SK-N-SH treated with all-trans-retinoic acid at 6 μM for 48 hours (cell line): ENCODE data around the gene MYL9.

Source experiments
- ATAC-seq: fragments of 200-7000 bp; cut with Tn5 transposase; 3 replicates; pipeline ENCODE4 v1.9.1; 2020; ENCODE audit warnings: mild to moderate bottlenecking, moderate library complexity
- ARNTL ChIP-seq: fragments of 450-650 bp; formaldehyde crosslinking; IDR thresholded peaks from 2 replicates; pipeline ENCODE4 v1.5.0; 2020; ENCODE audit warnings: low read depth, mild to moderate bottlenecking, moderate library complexity, borderline replicate concordance
- BACH2 ChIP-seq: fragments of 250-450 bp; sonication (Bioruptor Pico); IDR thresholded peaks from 2 replicates; pipeline ENCODE4 v1.9.0; 2021; ENCODE audit warnings: mild to moderate bottlenecking, borderline replicate concordance
- CSDC2 ChIP-seq: fragments of 250-450 bp; sonication (Bioruptor Pico); IDR thresholded peaks from 2 replicates; pipeline ENCODE4 v1.5.0; 2020; ENCODE audit warnings: mild to moderate bottlenecking, moderate library complexity
- ESRRG ChIP-seq: fragments of 250-450 bp; sonication (Bioruptor Pico); IDR thresholded peaks from 2 replicates; pipeline ENCODE4 v1.6.1; 2021; ENCODE audit warnings: mild to moderate bottlenecking
- GLIS3 ChIP-seq: fragments of 250-450 bp; sonication (Bioruptor Pico); IDR thresholded peaks from 2 replicates; pipeline ENCODE4 v1.5.0; 2020; ENCODE audit warnings: mild to moderate bottlenecking, moderate library complexity
- ISL1 ChIP-seq: fragments of 250-450 bp; sonication (Bioruptor Pico); IDR thresholded peaks from 2 replicates; pipeline ENCODE4 v2.1.2; 2022; ENCODE audit warnings: mild to moderate bottlenecking, moderate library complexity
- OSR1 ChIP-seq: fragments of 250-450 bp; sonication (Bioruptor Pico); IDR thresholded peaks from 2 replicates; pipeline ENCODE4 v1.8.0; 2022; ENCODE audit warnings: moderate library complexity, mild to moderate bottlenecking, inconsistent platforms
- PPARA ChIP-seq: fragments of 250-450 bp; sonication (Bioruptor Pico); IDR thresholded peaks from 2 replicates; pipeline ENCODE4 v1.5.0; 2020; ENCODE audit warnings: mild to moderate bottlenecking, borderline replicate concordance
- RARB ChIP-seq: fragments of 250-450 bp; sonication (Bioruptor Pico); IDR thresholded peaks from 2 replicates; pipeline ENCODE4 v1.8.0; 2021; ENCODE audit warnings: mild to moderate bottlenecking, moderate library complexity
- SNAI2 ChIP-seq: fragments of 250-450 bp; sonication (Bioruptor Pico); IDR thresholded peaks from 2 replicates; pipeline ENCODE4 v1.5.0; 2020; ENCODE audit warnings: mild to moderate bottlenecking, moderate library complexity
- TCF4 ChIP-seq: fragments of 250-450 bp; sonication (Bioruptor Pico); IDR thresholded peaks from 2 replicates; pipeline ENCODE4 v1.8.0; 2021; ENCODE audit warnings: mild to moderate bottlenecking, moderate library complexity, borderline replicate concordance
- TOX ChIP-seq: fragments of 250-450 bp; sonication (Bioruptor Pico); IDR thresholded peaks from 2 replicates; pipeline ENCODE4 v1.8.0; 2021; ENCODE audit warnings: mild to moderate bottlenecking, moderate library complexity, borderline replicate concordance
- ZC3H10 ChIP-seq: fragments of 250-450 bp; sonication (Bioruptor Pico); IDR thresholded peaks from 2 replicates; pipeline ENCODE4 v1.5.1; 2021; ENCODE audit warnings: mild to moderate bottlenecking, moderate library complexity
- ZFP30 ChIP-seq: fragments of 450-650 bp; formaldehyde crosslinking; IDR thresholded peaks from 2 replicates; pipeline ENCODE4 v1.5.0; 2022; ENCODE audit warnings: mild to moderate bottlenecking, moderate library complexity
- ZNF565 ChIP-seq: fragments of 450-650 bp; formaldehyde crosslinking; conservative IDR thresholded peaks from 2 replicates; pipeline ENCODE4 v1.5.0; 2020; ENCODE audit warnings: low read depth, mild to moderate bottlenecking, moderate library complexity
- ZNF70 ChIP-seq: fragments of 450-650 bp; formaldehyde crosslinking; IDR thresholded peaks from 2 replicates; pipeline ENCODE4 v1.5.0; 2020; ENCODE audit warnings: mild to moderate bottlenecking, moderate library complexity
- ZNF8 ChIP-seq: fragments of 450-650 bp; formaldehyde crosslinking; IDR thresholded peaks from 2 replicates; pipeline ENCODE4 v1.5.0; 2020; ENCODE audit warnings: mild to moderate bottlenecking, moderate library complexity
- TF ChIP-seq, protein P1 (sequence below): fragments of 250-450 bp; sonication (Bioruptor Pico); IDR thresholded peaks from 2 replicates; pipeline ENCODE4 v1.8.0; 2021; ENCODE audit warnings: low read depth, mild to moderate bottlenecking, moderate library complexity, borderline replicate concordance
- TF ChIP-seq, protein P2 (sequence below): fragments of 250-450 bp; sonication (Bioruptor Pico); IDR thresholded peaks from 2 replicates; pipeline ENCODE4 v1.8.0; 2020; ENCODE audit warnings: mild to moderate bottlenecking, moderate library complexity, borderline replicate concordance
- TF ChIP-seq, protein P3 (sequence below): fragments of 250-450 bp; sonication (Bioruptor Pico); IDR thresholded peaks from 2 replicates; pipeline ENCODE4 v1.5.0; 2020; ENCODE audit warnings: mild to moderate bottlenecking, moderate library complexity
- TF ChIP-seq, protein P4 (sequence below): fragments of 250-450 bp; sonication (Bioruptor Pico); IDR thresholded peaks from 2 replicates; pipeline ENCODE4 v1.5.1; 2020; ENCODE audit warnings: low read depth, mild to moderate bottlenecking, moderate library complexity
- TF ChIP-seq, protein P5 (sequence below): fragments of 250-450 bp; sonication (Bioruptor Pico); IDR thresholded peaks from 2 replicates; pipeline ENCODE4 v1.5.1; 2021; ENCODE audit warnings: mild to moderate bottlenecking, moderate library complexity

Gene MYL9

DNA sequence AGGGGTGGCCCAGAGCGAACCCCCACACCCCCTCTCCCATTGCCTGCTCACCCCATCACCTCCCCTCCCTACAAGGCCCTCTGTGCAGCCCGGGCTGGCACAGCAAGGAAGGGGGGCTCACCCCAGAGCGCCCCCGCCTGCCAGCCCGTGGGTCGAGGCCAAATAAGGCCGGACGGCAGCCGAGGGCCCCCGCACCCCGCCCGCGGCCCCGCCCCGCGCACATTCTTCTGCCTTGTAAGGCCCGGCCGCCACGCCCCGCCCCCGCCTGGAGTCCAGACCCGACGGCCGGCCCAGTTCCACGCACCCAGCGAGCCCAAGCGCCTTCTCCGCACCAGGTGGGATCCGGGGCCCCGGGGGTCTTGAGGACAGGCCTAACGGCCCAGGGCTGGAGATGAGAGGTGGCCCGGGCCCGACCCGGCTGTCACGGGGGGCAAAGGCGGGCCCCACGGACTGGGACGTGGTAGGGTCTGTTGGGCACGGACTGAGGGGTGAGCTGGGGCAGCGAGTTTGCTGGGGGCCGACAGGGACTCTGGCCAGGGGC lies at the start of gene MYL9:
Gene MYL9 (plus strand): TSS at position 293 of the 541 bp plus-strand sequence. CDS start 3,366 bp downstream, outside the sequence.
- ATAC-seq: no peak
- TF ChIP-seq ARNTL (CRISPR knock-in tag) (no peak), RARB (CRISPR knock-in tag) (no peak), SNAI2 (CRISPR knock-in tag) (no peak), GLIS3 (CRISPR knock-in tag) (no peak), TOX (CRISPR knock-in tag) (no peak), ESRRG (CRISPR knock-in tag) (no peak), BACH2 (CRISPR knock-in tag) (no peak), ZC3H10 (no peak), CSDC2 (no peak), ISL1 (CRISPR knock-in tag) (no peak), ZNF565 (CRISPR knock-in tag) (no peak), ZNF70 (CRISPR knock-in tag) (no peak), PPARA (no peak), ZNF8 (CRISPR knock-in tag) (no peak), OSR1 (no peak), TCF4 (CRISPR knock-in tag) (no peak)
- TF ChIP-seq, protein P1, sequence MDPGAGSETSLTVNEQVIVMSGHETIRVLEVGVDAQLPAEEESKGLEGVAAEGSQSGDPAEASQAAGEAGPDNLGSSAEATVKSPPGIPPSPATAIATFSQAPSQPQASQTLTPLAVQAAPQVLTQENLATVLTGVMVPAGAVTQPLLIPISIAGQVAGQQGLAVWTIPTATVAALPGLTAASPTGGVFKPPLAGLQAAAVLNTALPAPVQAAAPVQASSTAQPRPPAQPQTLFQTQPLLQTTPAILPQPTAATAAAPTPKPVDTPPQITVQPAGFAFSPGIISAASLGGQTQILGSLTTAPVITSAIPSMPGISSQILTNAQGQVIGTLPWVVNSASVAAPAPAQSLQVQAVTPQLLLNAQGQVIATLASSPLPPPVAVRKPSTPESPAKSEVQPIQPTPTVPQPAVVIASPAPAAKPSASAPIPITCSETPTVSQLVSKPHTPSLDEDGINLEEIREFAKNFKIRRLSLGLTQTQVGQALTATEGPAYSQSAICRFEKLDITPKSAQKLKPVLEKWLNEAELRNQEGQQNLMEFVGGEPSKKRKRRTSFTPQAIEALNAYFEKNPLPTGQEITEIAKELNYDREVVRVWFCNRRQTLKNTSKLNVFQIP (CRISPR knock-in tag): no peak
- TF ChIP-seq, protein P2, sequence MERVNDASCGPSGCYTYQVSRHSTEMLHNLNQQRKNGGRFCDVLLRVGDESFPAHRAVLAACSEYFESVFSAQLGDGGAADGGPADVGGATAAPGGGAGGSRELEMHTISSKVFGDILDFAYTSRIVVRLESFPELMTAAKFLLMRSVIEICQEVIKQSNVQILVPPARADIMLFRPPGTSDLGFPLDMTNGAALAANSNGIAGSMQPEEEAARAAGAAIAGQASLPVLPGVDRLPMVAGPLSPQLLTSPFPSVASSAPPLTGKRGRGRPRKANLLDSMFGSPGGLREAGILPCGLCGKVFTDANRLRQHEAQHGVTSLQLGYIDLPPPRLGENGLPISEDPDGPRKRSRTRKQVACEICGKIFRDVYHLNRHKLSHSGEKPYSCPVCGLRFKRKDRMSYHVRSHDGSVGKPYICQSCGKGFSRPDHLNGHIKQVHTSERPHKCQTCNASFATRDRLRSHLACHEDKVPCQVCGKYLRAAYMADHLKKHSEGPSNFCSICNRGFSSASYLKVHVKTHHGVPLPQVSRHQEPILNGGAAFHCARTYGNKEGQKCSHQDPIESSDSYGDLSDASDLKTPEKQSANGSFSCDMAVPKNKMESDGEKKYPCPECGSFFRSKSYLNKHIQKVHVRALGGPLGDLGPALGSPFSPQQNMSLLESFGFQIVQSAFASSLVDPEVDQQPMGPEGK (CRISPR knock-in tag): no peak
- TF ChIP-seq, protein P3, sequence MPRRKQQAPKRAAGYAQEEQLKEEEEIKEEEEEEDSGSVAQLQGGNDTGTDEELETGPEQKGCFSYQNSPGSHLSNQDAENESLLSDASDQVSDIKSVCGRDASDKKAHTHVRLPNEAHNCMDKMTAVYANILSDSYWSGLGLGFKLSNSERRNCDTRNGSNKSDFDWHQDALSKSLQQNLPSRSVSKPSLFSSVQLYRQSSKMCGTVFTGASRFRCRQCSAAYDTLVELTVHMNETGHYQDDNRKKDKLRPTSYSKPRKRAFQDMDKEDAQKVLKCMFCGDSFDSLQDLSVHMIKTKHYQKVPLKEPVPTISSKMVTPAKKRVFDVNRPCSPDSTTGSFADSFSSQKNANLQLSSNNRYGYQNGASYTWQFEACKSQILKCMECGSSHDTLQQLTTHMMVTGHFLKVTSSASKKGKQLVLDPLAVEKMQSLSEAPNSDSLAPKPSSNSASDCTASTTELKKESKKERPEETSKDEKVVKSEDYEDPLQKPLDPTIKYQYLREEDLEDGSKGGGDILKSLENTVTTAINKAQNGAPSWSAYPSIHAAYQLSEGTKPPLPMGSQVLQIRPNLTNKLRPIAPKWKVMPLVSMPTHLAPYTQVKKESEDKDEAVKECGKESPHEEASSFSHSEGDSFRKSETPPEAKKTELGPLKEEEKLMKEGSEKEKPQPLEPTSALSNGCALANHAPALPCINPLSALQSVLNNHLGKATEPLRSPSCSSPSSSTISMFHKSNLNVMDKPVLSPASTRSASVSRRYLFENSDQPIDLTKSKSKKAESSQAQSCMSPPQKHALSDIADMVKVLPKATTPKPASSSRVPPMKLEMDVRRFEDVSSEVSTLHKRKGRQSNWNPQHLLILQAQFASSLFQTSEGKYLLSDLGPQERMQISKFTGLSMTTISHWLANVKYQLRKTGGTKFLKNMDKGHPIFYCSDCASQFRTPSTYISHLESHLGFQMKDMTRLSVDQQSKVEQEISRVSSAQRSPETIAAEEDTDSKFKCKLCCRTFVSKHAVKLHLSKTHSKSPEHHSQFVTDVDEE (CRISPR knock-in tag): no peak
- TF ChIP-seq, protein P4, sequence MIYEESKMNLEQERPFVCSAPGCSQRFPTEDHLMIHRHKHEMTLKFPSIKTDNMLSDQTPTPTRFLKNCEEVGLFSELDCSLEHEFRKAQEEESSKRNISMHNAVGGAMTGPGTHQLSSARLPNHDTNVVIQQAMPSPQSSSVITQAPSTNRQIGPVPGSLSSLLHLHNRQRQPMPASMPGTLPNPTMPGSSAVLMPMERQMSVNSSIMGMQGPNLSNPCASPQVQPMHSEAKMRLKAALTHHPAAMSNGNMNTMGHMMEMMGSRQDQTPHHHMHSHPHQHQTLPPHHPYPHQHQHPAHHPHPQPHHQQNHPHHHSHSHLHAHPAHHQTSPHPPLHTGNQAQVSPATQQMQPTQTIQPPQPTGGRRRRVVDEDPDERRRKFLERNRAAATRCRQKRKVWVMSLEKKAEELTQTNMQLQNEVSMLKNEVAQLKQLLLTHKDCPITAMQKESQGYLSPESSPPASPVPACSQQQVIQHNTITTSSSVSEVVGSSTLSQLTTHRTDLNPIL (CRISPR knock-in tag): no peak

DNA sequence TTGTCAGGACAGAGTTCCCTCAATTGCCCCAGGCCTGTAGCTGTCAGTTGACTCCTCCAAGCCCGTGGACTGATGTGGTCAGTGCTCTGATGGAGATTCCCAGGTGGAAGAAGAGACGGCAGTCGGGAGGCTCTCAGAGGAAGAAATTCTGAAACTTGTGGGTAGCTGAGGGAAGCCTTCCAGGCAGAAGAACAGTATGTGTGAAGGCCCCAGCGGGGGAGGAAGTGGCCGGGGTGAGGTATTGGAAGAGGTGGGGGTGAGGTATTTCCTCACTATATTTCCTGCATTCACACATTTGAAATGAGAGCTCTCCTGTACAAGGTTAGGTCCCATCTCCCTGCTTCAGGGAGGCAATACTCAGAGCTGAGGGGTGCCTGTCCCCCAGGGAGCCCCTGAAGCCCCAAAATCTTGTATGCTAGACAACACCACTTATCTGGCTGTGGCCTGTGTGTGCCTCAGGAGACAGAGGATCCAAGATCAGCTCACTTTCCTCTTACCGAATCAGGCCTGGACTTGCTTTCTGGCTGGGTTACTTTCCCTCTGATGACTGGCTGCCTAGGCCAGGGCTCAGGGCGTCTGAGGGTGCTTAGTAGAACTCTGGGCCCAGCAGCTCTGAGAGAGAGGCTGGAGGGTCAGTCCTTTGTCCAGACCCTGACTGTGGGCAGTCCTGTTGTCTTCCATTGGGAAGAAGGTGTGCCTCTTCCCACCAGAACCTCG lies 49.3 kb upstream of the MYL9 start:
- no peak for TF ChIP-seq SNAI2 (CRISPR knock-in tag)
- no peak for TF ChIP-seq TOX (CRISPR knock-in tag)
- TF ChIP-seq ESRRG (CRISPR knock-in tag): no peak
- TF ChIP-seq CSDC2: no peak
- no peak for TF ChIP-seq PPARA
- TF ChIP-seq TCF4 (CRISPR knock-in tag): no peak
- TF ChIP-seq, protein P5, sequence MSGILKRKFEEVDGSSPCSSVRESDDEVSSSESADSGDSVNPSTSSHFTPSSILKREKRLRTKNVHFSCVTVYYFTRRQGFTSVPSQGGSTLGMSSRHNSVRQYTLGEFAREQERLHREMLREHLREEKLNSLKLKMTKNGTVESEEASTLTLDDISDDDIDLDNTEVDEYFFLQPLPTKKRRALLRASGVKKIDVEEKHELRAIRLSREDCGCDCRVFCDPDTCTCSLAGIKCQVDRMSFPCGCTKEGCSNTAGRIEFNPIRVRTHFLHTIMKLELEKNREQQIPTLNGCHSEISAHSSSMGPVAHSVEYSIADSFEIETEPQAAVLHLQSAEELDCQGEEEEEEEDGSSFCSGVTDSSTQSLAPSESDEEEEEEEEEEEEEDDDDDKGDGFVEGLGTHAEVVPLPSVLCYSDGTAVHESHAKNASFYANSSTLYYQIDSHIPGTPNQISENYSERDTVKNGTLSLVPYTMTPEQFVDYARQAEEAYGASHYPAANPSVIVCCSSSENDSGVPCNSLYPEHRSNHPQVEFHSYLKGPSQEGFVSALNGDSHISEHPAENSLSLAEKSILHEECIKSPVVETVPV: no peak
- no peak for TF ChIP-seq ISL1 (CRISPR knock-in tag)
- no peak for TF ChIP-seq RARB (CRISPR knock-in tag)
- TF ChIP-seq BACH2 (CRISPR knock-in tag): no peak
- no peak for TF ChIP-seq GLIS3 (CRISPR knock-in tag)
- TF ChIP-seq, protein P2 (CRISPR knock-in tag): no peak
- no peak for TF ChIP-seq ZFP30
- no peak; the same call in 2 of the 3 replicates for ATAC-seq
